IMR-90 (cell line): ENCODE measurements around the gene RAD52. TPM values are rescaled to one million over a fixed set of nuclear protein-coding genes. Genes with fewer than 3 reads are reported as not detected.

ENCODE experiments used
- ATAC-seq: fragments of 200-7000 bp; cut with Tn5 transposase; 2 replicates; pipeline ENCODE4 v1.9.1; 2020; ENCODE audit warnings: low read depth, mild to moderate bottlenecking, moderate library complexity
- BruUV-seq: library from RNA; stranded (reverse); fragments of 400-500 nt; replicated peaks from 2 replicates; lab custom pipeline; 2021; lab: Mats Ljungman, UMichigan
- CTCF ChIA-PET: fragments of 300-600 bp; formaldehyde crosslinking; extraction: SDS; loops from one replicate; lab custom pipeline; 2021; ENCODE audit warnings: antibody characterized with exemption; lab: Yijun Ruan, JAX
- POLR2A ChIA-PET: fragments of 300-600 bp; sonication (Branson Sonifier 250); formaldehyde crosslinking; loops from one replicate; lab custom pipeline; 2022; ENCODE audit warnings: antibody characterized with exemption; ENCODE audit not compliant: unreplicated experiment; lab: Charles Lee
- DNase-seq: peaks from one replicate; pipeline ENCODE4 v3.0.0; 2013
- H2AFZ ChIP-seq: replicated peaks from 2 replicates; pipeline ENCODE3; 2013; ENCODE audit warnings: low read length, mild to moderate bottlenecking; ENCODE audit not compliant: poor library complexity
- H2AK5ac ChIP-seq: 2 replicates; pipeline ENCODE4 v1.6.1; 2013; ENCODE audit warnings: low read depth, low read length, inconsistent platforms
- H2AK9ac ChIP-seq: replicated peaks from 2 replicates; pipeline ENCODE3; 2013; ENCODE audit warnings: mild to moderate bottlenecking, low read depth, low read length, moderate library complexity; ENCODE audit not compliant: poor library complexity
- H2BK120ac ChIP-seq: 2 replicates; pipeline ENCODE4 v1.6.1; 2013; ENCODE audit warnings: low read depth, low read length, inconsistent platforms
- H2BK15ac ChIP-seq: 3 replicates; pipeline ENCODE4 v1.6.1; 2013; ENCODE audit warnings: low read depth, low read length, inconsistent platforms
- H2BK20ac ChIP-seq: 2 replicates; pipeline ENCODE4 v1.6.1; 2013; ENCODE audit warnings: low read depth, mild to moderate bottlenecking, inconsistent platforms, low read length, moderate library complexity
- H2BK5ac ChIP-seq: 2 replicates; pipeline ENCODE4 v1.6.1; 2013; ENCODE audit warnings: mild to moderate bottlenecking, low read depth, low read length, inconsistent platforms; ENCODE audit not compliant: poor library complexity, severe bottlenecking
- H3K14ac ChIP-seq: replicated peaks from 2 replicates; pipeline ENCODE4 v1.6.1; 2013; ENCODE audit warnings: low read depth, low read length, inconsistent platforms
- H3K18ac ChIP-seq: 2 replicates; pipeline ENCODE4 v1.6.1; 2013; ENCODE audit warnings: low read depth, low read length, control low read depth
- H3K23ac ChIP-seq: 2 replicates; pipeline ENCODE4 v1.6.1; 2013; ENCODE audit warnings: low read depth, low read length, inconsistent platforms
- H3K27ac ChIP-seq: 2 replicates; pipeline ENCODE4 v1.5.1; 2013; ENCODE audit warnings: mild to moderate bottlenecking, control low read depth, low read length; ENCODE audit not compliant: insufficient read depth
- H3K27me3 ChIP-seq: 2 replicates; pipeline ENCODE4 v1.6.1; 2013; ENCODE audit warnings: low read length; ENCODE audit not compliant: control insufficient read depth, insufficient read depth
- H3K36me3 ChIP-seq: 2 replicates; pipeline ENCODE4 v1.6.1; 2013; ENCODE audit warnings: low read length, mixed read lengths; ENCODE audit not compliant: control insufficient read depth, insufficient read depth
- H3K4ac ChIP-seq: 2 replicates; pipeline ENCODE4 v1.6.1; 2013; ENCODE audit warnings: low read depth, low read length, inconsistent platforms
- H3K4me1 ChIP-seq: 2 replicates; pipeline ENCODE4 v1.6.1; 2013; ENCODE audit warnings: low read length, mixed read lengths; ENCODE audit not compliant: control insufficient read depth, insufficient read depth
- H3K4me2 ChIP-seq: 2 replicates; pipeline ENCODE4 v1.6.1; 2013; ENCODE audit warnings: low read depth, mild to moderate bottlenecking, control low read depth, low read length, moderate library complexity
- H3K4me3 ChIP-seq: 2 replicates; pipeline ENCODE4 v1.5.1; 2013; ENCODE audit warnings: low read depth, mild to moderate bottlenecking, control low read depth, low read length, moderate library complexity; ENCODE audit not compliant: insufficient read depth
- H3K56ac ChIP-seq: 2 replicates; pipeline ENCODE4 v1.6.1; 2013; ENCODE audit warnings: low read length, inconsistent platforms; ENCODE audit not compliant: insufficient read depth; ENCODE audit errors: extremely low read depth
- H3K79me1 ChIP-seq, 2 experiments: 2 replicates each; pipeline ENCODE4 v1.6.1; 2013; ENCODE audit warnings: low read length in 2 of 2, inconsistent platforms in 1 of 2, low read depth in 1 of 2
- H3K9ac ChIP-seq: 2 replicates; pipeline ENCODE4 v1.6.1; 2013; ENCODE audit warnings: low read depth, low read length, control low read depth
- H3K9me1 ChIP-seq: 2 replicates; pipeline ENCODE4 v1.6.1; 2013; ENCODE audit warnings: low read length, inconsistent platforms; ENCODE audit not compliant: insufficient read depth
- H3K9me3 ChIP-seq: 2 replicates; pipeline ENCODE4 v1.6.1; 2013; ENCODE audit warnings: low read length; ENCODE audit not compliant: control insufficient read depth, insufficient read depth
- H4K20me1 ChIP-seq: 2 replicates; pipeline ENCODE4 v1.6.1; 2013; ENCODE audit warnings: low read length, inconsistent platforms; ENCODE audit not compliant: insufficient read depth
- H4K5ac ChIP-seq: 2 replicates; pipeline ENCODE4 v1.6.1; 2013; ENCODE audit warnings: mild to moderate bottlenecking, low read depth, low read length, control low read depth
- H4K8ac ChIP-seq, 2 experiments: 2 replicates each; pipeline ENCODE4 v1.6.1; 2013; ENCODE audit warnings: low read depth in 2 of 2, low read length in 2 of 2, control low read depth in 1 of 2, inconsistent platforms in 1 of 2
- H4K91ac ChIP-seq: 2 replicates; pipeline ENCODE4 v1.6.1; 2013; ENCODE audit warnings: low read depth, low read length, inconsistent platforms; ENCODE audit not compliant: insufficient read depth
- CEBPB ChIP-seq: IDR thresholded peaks from 2 replicates; pipeline ENCODE4 v1.6.1; 2012; ENCODE audit warnings: low read depth, low read length, improper control_type of control experiment
- MAZ ChIP-seq: IDR thresholded peaks from 2 replicates; pipeline ENCODE4 v1.6.1; 2012; ENCODE audit warnings: low read depth, mild to moderate bottlenecking, low read length, improper control_type of control experiment, moderate library complexity, borderline replicate concordance
- NFE2L2 ChIP-seq: fragments of 150-350 bp; IDR thresholded peaks from 2 replicates; pipeline ENCODE4 v1.6.1; 2016; ENCODE audit warnings: low read depth, mild to moderate bottlenecking, low read length
- RCOR1 ChIP-seq: IDR thresholded peaks from 2 replicates; pipeline ENCODE4 v1.6.1; 2012; ENCODE audit warnings: mild to moderate bottlenecking, low read length, improper control_type of control experiment; ENCODE audit not compliant: insufficient replicate concordance
- WGBS, 2 experiments: methylation state at CpG; one replicate each; pipeline versions ENCODE4 v1.1.5 to v1.1.7; 2013; ENCODE audit warnings: missing lambda C conversion rate in 2 of 2; ENCODE audit not compliant: insufficient read length in 1 of 2; ENCODE audit errors: extremely low coverage in 2 of 2; 5-methylcytosine and 5-hydroxymethylcytosine counted together
- dilution Hi-C: fragments of 300-500 bp; cut with HindIII; formaldehyde crosslinking; loops from one replicate; pipeline ENCODE4 v1.14.3; 2018; ENCODE audit warnings: low sequenced_read_pairs; ENCODE audit not compliant: unreplicated experiment
- in situ Hi-C: fragments of 300-500 bp; cut with MboI; formaldehyde crosslinking; loops from 3 replicates; pipeline ENCODE4 v1.14.3; 2019; ENCODE audit warnings: low sequenced_read_pairs, inconsistent platforms, mixed read lengths
- intact Hi-C: fragments of 100-400 bp; cut with micrococcal nuclease; formaldehyde crosslinking; loops from 2 replicates; pipeline ENCODE4 v1.10.0; 2022
- polyA plus RNA-seq, 3 experiments: library from polyadenylated mRNA; depleted of rRNA; stranded (reverse); fragments of >200 nt; gene quantifications; 2 replicates each; pipeline ENCODE4 v1.2.3, GENCODE V29; 2012; ENCODE audit warnings: low replicate concordance in 1 of 3
- total RNA-seq: library from RNA; depleted of rRNA; stranded (reverse); fragments of >200 nt; gene quantifications from 2 replicates; pipeline ENCODE4 v1.2.3, GENCODE V29; 2012

Gene RAD52
- total and polyA plus RNA-seq, 2 of the 4 experiments (the other 2 are of a cell fraction) = 10.7 to 11.3 TPM

DNA sequence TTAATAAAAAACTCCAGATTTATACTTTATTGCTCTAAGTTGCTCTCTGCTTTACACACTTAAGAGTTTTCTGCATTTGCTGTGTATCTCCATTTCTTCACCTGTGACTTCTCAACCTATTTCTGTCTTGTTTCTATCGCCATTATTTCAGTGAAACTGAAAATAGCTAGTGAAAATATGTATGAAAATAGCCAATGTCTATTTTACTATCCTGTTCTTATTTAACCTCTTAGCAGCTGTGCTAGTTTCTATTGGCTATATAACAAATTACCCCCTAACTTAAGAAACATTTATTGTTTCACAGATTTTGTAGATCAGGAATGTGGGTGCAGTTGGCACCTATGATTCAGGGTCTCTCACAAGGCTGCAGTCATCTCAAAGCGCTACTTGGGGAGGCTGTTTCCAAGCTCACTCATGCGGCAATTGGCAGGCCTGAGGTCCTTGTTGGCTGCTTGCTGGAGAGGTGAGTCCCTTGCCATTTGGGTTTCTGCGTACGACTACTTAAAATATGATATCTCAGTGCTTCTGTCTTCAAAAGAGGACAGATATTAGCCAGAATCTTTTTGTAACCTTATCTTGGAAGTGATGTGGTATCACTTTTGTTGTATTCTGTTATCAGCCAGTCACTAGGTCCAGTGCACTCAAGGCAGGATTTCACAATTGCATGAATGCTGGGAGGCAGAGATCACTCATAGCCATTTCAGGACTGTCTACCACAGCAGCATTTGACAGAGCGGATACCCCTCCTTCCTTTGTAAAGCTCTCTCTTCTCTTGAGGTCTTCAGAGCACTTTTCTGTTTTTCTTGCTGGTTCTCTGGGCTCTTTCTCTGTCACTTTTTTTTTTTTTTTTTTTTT, 48.8 kb upstream of the RAD52 start:
- 80% methylated on average over 1 of the region's 6 CpGs; no CpG with 5 or more reads in 1 of the 2 experiments for WGBS, 2 experiments
- Histone ChIP-seq H3K36me3 (peaks cover 4% of the 10 kb centered on the region), H2BK15ac (no peak overlapping the region), H4K5ac (no peak overlapping the region), H4K8ac (no peak overlapping the region), H2AFZ (no peak overlapping the region), H3K9me3 (no peaks in the 10 kb centered on the region), H4K20me1 (peaks cover 53% of the 10 kb centered on the region), H3K9ac (no peak overlapping the region), H3K9me1 (peaks cover 12% of the 10 kb centered on the region), H3K4me1 (peaks cover 3% of the 10 kb centered on the region; the same call in 1 of the 2 replicates), H3K27me3 (no peaks in the 10 kb centered on the region), H4K91ac (no peak overlapping the region), H2BK20ac (no peak overlapping the region), H2AK5ac (no peak overlapping the region), H3K4me3 (no peak overlapping the region), H2BK120ac (no peak overlapping the region), H3K18ac (no peak overlapping the region), H3K4me2 (no peak overlapping the region), H3K56ac (no peak overlapping the region), H2BK5ac (no peak overlapping the region), H3K4ac (no peak overlapping the region), H3K79me1 (peaks cover 29 to 70% of the 10 kb centered on the region in 2 experiments), H3K14ac (no peak overlapping the region), H3K27ac (no peak overlapping the region), H2AK9ac (no peak overlapping the region), H3K23ac (0 out of 2 replicates have a peak overlapping the region, but pooled peaks have one; percentile 27)
- DNase-seq = peak; percentile 21
- BruUV-seq = no TSS peak
- ATAC-seq = no peak; the same call in 1 of the 2 replicates
- ChIA-PET POLR2A (no interaction called here), CTCF (no interaction called here)
- TF ChIP-seq CEBPB (peak; percentile 59), RCOR1 (no peak), MAZ (no peak), NFE2L2 (no peak)
- in situ Hi-C loops = no loop called here
- dilution Hi-C loops = no loop called here
- intact Hi-C loops = loop anchor here (10.0 kb wide), 1 partner anchor 587 kb away; no protein-coding TSS in a partner anchor
